K562 (cell line): ENCODE data around the gene LETM1. TPM values are rescaled to one million over a fixed set of nuclear protein-coding genes. Genes with fewer than 3 reads are reported as not detected.

Experiments
- ATAC-seq: fragments of 200-7000 bp; cut with Tn5 transposase; 3 replicates; pipeline ENCODE4 v1.9.1; 2020; ENCODE audit warnings: moderate library complexity
- BruUV-seq: library from RNA; stranded (reverse); fragments of 400-500 nt; replicated peaks from 2 replicates; lab custom pipeline; 2021; lab: Mats Ljungman, UMichigan
- CTCF ChIA-PET: fragments of 300-600 bp; formaldehyde crosslinking; extraction: SDS; loops from one replicate; lab custom pipeline; 2021; ENCODE audit warnings: low intra/inter-chr PET ratio; lab: Yijun Ruan, JAX
- POLR2A ChIA-PET: fragments of 300-600, 350-650 bp; sonication (Branson Sonifier 250); formaldehyde crosslinking; extraction: SDS; loops from one replicate; lab custom pipeline; 2021; ENCODE audit warnings: antibody characterized with exemption, inconsistent platforms; lab: Yijun Ruan, JAX
- DNase-seq, 4 experiments: peaks; one replicate each; pipeline versions ENCODE4 v3.0.0 to v3.0.0-alpha.2; 2011 to 2018; ENCODE audit warnings: low spot score in 3 of 4, mixed read lengths in 3 of 4; ENCODE audit errors: extremely low read depth in 1 of 4
- FAIRE-seq: peaks from 2 replicates; lab custom pipeline; 2011; peaks lifted over from hg19 to GRCh38; lab: Jason Lieb, UNC
- H2AFZ ChIP-seq: 2 replicates; pipeline ENCODE4 v1.6.0; 2011; ENCODE audit warnings: low read depth, low read length, control low read depth, inconsistent platforms
- H3K27ac ChIP-seq: fragments of 200-600 bp; 3 replicates; pipeline ENCODE4 v1.8.0; 2011; ENCODE audit warnings: low read depth, mild to moderate bottlenecking, control low read depth, inconsistent platforms, low read length, moderate library complexity, mixed read lengths; ENCODE audit errors: extremely low read depth
- H3K27me3 ChIP-seq, 2 experiments: fragments of 300-600 bp in 1 of 2; 2 replicates in 1 of 2; 3 replicates in 1 of 2; pipeline versions ENCODE4 v1.6.0 to v1.8.0; 2011; ENCODE audit warnings: inconsistent platforms in 2 of 2, low read length in 2 of 2, mild to moderate bottlenecking in 1 of 2, mixed read lengths in 1 of 2, moderate library complexity in 1 of 2; ENCODE audit not compliant: control insufficient read depth in 2 of 2, insufficient read depth in 2 of 2
- H3K36me3 ChIP-seq: fragments of 300-600 bp; 3 replicates; pipeline ENCODE4 v1.8.0; 2011; ENCODE audit warnings: mild to moderate bottlenecking, low read length, inconsistent platforms; ENCODE audit not compliant: control insufficient read depth, insufficient read depth
- H3K4me1 ChIP-seq, 2 experiments: fragments of 200-600 bp in 1 of 2; replicated peaks in 1 of 2; 2 replicates in 1 of 2; 3 replicates in 1 of 2; pipeline versions ENCODE4 v1.5.1 to v1.8.0; 2011; ENCODE audit warnings: inconsistent platforms in 2 of 2, low read length in 2 of 2, mild to moderate bottlenecking in 1 of 2, mixed read lengths in 1 of 2, moderate library complexity in 1 of 2; ENCODE audit not compliant: control insufficient read depth in 2 of 2, insufficient read depth in 2 of 2
- H3K4me2 ChIP-seq: 2 replicates; pipeline ENCODE4 v1.6.1; 2011; ENCODE audit warnings: low read length, control low read depth, inconsistent platforms, mixed read lengths; ENCODE audit not compliant: insufficient read depth
- H3K4me3 ChIP-seq: fragments of 200-600 bp; sonication (generic), shearing (Covaris generic); 2 replicates; pipeline ENCODE4 v1.5.1; 2016; ENCODE audit warnings: control low read depth, inconsistent platforms
- H3K79me2 ChIP-seq: fragments of 200-600 bp; 3 replicates; pipeline ENCODE4 v1.8.0; 2011; ENCODE audit warnings: low read length, inconsistent platforms; ENCODE audit not compliant: control insufficient read depth, insufficient read depth
- H3K9ac ChIP-seq, 2 experiments: 2 replicates each; pipeline versions ENCODE4 v1.6.0 to v1.6.1; 2011; ENCODE audit warnings: low read depth in 2 of 2, low read length in 2 of 2, control low read depth in 1 of 2, inconsistent platforms in 1 of 2, mild to moderate bottlenecking in 1 of 2, mixed read lengths in 1 of 2; ENCODE audit not compliant: insufficient read depth in 1 of 2
- H3K9me1 ChIP-seq: one replicate; pipeline ENCODE4 v1.6.0; 2011; ENCODE audit warnings: inconsistent platforms, mild to moderate bottlenecking, low read length, moderate library complexity; ENCODE audit not compliant: control insufficient read depth, insufficient read depth
- H3K9me3 ChIP-seq: replicated peaks from 2 replicates; pipeline ENCODE4 v1.5.1; 2011; ENCODE audit warnings: low read depth, low read length, inconsistent platforms; ENCODE audit not compliant: control insufficient read depth, insufficient read depth
- H4K20me1 ChIP-seq: replicated peaks from 2 replicates; pipeline ENCODE4 v1.6.1; 2011; ENCODE audit warnings: low read length, inconsistent platforms, mixed read lengths; ENCODE audit not compliant: control insufficient read depth, insufficient read depth
- POLR2G ChIP-seq: fragments of 200-400 bp; formaldehyde crosslinking; IDR thresholded peaks from 2 replicates; pipeline ENCODE4 v1.6.1; 2017; ENCODE audit warnings: low read depth, mild to moderate bottlenecking, antibody characterized with exemption, low read length, moderate library complexity
- SP2 ChIP-seq: IDR thresholded peaks from 2 replicates; pipeline ENCODE4 v1.6.1; 2011; ENCODE audit warnings: mild to moderate bottlenecking, low read depth, low read length, moderate library complexity; ENCODE audit not compliant: poor library complexity, severe bottlenecking; ENCODE audit errors: extremely low read depth
- ZNF121 ChIP-seq: sonication (generic); formaldehyde crosslinking; conservative IDR thresholded peaks from 2 replicates; pipeline ENCODE4 v1.8.0; 2022; ENCODE audit warnings: missing genetic modification reagents
- WGBS: fragments of 100-300 bp; shearing (Covaris generic); methylation state at CpG from one replicate; pipeline ENCODE4 v1.1.6; 2016; ENCODE audit warnings: low coverage, mixed read lengths; ENCODE audit not compliant: insufficient coverage; ENCODE audit errors: missing lambda C conversion rate; 5-methylcytosine and 5-hydroxymethylcytosine counted together
- in situ Hi-C: fragments of 300-500 bp; cut with MboI; formaldehyde crosslinking; loops from 4 replicates; pipeline ENCODE4 v1.15.0; 2018; ENCODE audit warnings: inconsistent platforms, mixed read lengths
- intact Hi-C: fragments of 100-400 bp; cut with micrococcal nuclease; formaldehyde crosslinking; loops from 2 replicates; pipeline ENCODE4 v1.14.2; 2022
- polyA plus RNA-seq, 8 experiments: library from polyadenylated mRNA; depleted of rRNA in 4 of 8; stranded (reverse) in 5 of 8; unstranded in 3 of 8; fragments of >200 nt; fragmentation: Nextera tagmentation in 2 of 8; fragmentation: Illumina TruSeq in 1 of 8; extraction: Ambion mirVana in 2 of 8; extraction: Trizol in 1 of 8; gene quantifications; 2 replicates each; pipeline versions ENCODE4 v1.2.1 to v1.2.3, GENCODE V29; 2011 to 2014; ENCODE audit warnings: inconsistent platforms in 1 of 8, missing spikeins in 1 of 8
- total RNA-seq, 7 experiments: library from RNA; depleted of rRNA in 6 of 7; stranded (reverse); fragments of >200 nt in 6 of 7; fragmentation: Illumina TruSeq in 2 of 7; extraction: Trizol in 2 of 7; gene quantifications; 2 replicates each; pipeline versions ENCODE4 v1.2.1 to v1.2.3, GENCODE V29; 2011 to 2021; ENCODE audit warnings: low replicate concordance in 1 of 7

LETM1 gene
- total and polyA plus RNA-seq, 9 of the 15 experiments (the other 6 are each of a cell fraction or from before 2014, with no cell fraction given) = 3.9 to 109 (median 35.0) TPM

DNA sequence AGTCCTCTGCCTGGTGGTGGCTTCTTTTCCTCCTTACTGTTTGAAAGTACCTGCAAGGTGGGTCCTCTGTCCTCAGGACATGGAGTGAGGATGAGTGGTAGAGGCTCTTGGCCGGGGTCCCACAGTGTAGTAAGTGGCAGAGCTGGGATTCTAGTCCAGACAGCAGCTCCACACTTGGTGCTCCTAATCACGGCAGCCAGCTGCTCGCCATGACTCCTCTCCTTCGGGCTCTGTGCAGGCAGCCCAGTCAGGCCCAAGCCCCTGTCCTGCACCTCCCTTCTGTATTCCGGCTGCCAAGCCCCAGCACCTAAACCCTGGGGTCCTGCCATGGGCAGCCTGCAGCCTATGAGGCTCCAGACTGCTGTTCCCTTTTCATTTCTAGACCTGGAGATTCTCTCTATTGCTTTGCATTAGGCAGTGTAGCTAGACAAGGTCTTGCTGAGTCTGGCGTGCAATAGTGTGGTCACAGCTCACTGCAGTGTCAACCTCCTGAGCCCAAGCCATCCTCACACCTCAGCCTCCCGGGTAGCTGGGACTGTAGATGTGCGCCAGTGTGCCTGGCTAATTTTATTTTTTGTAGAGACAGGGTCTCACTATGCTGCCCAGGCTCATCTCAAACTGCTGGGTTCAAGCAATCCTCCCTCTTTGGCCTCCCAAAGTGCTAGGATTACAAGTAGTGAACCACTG is 40.2 kb upstream of the LETM1 start:
- Histone ChIP-seq H3K27me3 (no peaks in the 10 kb centered on the region), H3K9ac (peak overlapping the region in 1 of 2 experiments; percentile 71; a peak in 2 of 4 replicates), H3K4me2 (0 out of 2 replicates have a peak overlapping the region, but pooled peaks have one; percentile 7), H3K4me3 (no peak overlapping the region), H4K20me1 (peaks cover 30% of the 10 kb centered on the region), H3K79me2 (peaks cover 97% of the 10 kb centered on the region), H3K9me1 (no peaks in the 10 kb centered on the region), H3K9me3 (no peaks in the 10 kb centered on the region), H2AFZ (no peak overlapping the region), H3K27ac (no peak overlapping the region), H3K4me1 (peaks cover 5% of the 10 kb centered on the region in 2 experiments; a peak in 4 of 5 replicates), H3K36me3 (peaks cover 63% of the 10 kb centered on the region; the same call in 2 of the 3 replicates)
- CTCF ChIA-PET = no interaction called here
- POLR2A ChIA-PET = interaction anchor here (1.6 to 1.8 kb wide), 2 partner anchors 8 to 9 kb away, joined by 4 read pairs; no protein-coding TSS in a partner anchor
- no peak for ATAC-seq
- FAIRE-seq = no peak
- in situ Hi-C loops = no loop called here
- BruUV-seq = no TSS peak
- no peak for DNase-seq
- WGBS = 83% methylated on average over 7 of the region's 8 CpGs
- TF ChIP-seq ZNF121 (CRISPR knock-in tag) (peak; percentile 63; the same call in 1 of the 2 replicates), SP2 (no peak), POLR2G (0 out of 2 replicates have a peak, but pooled peaks have one; percentile 35)
- intact Hi-C loops = loop anchor here (5.0 kb wide), 1 partner anchor 84 kb away; no protein-coding TSS in a partner anchor
